Right lobe of liver (tissue), 6 donors: ENCODE results near the gene RHEB. TPM values are rescaled to one million over a fixed set of nuclear protein-coding genes. Genes with fewer than 3 reads are reported as not detected.
A peak's percentile ranks its signal among the peaks of the same experiment; 100 is the strongest.

Source experiments
- ATAC-seq, 4 donors: fragments of 200-7000 bp; cut with Tn5 transposase; one replicate each; pipeline ENCODE4 v1.9.1; 2020; ENCODE audit warnings: mild to moderate bottlenecking in 4 of 4, moderate library complexity in 4 of 4
- DNase-seq, 3 donors: peaks; one replicate each; pipeline ENCODE4 v3.0.0-alpha.2; 2020
- H3K27ac ChIP-seq, 3 donors: fragments of 200-600 bp; one replicate each; pipeline ENCODE4 v1.8.0; 2022
- H3K27me3 ChIP-seq, 2 donors: fragments of 200-600 bp; one replicate each; pipeline ENCODE4 v1.8.0; 2022
- H3K36me3 ChIP-seq, 4 donors: fragments of 200-600 bp; sonication (generic) in 1 of 4; one replicate each; pipeline versions ENCODE4 v1.5.1 to v1.8.0; 2017 to 2022; ENCODE audit warnings: control low read depth in 1 of 4
- H3K4me1 ChIP-seq, 4 donors: fragments of 200-600 bp; sonication (generic) in 1 of 4; one replicate each; pipeline versions ENCODE4 v1.5.1 to v1.8.0; 2017 to 2022; ENCODE audit warnings: control low read depth in 1 of 4
- H3K4me3 ChIP-seq, 3 donors: fragments of 200-600 bp; one replicate each; pipeline ENCODE4 v1.8.0; 2022
- H3K9me3 ChIP-seq, 4 donors: fragments of 200-600 bp; sonication (generic) in 1 of 4; one replicate each; pipeline versions ENCODE4 v1.5.1 to v1.8.0; 2017 to 2022; ENCODE audit warnings: control low read depth in 1 of 4
- POLR2A ChIP-seq: fragments of 450-650 bp; IDR thresholded peaks from one replicate; pipeline ENCODE4 v1.6.1; 2017; ENCODE audit warnings: antibody characterized with exemption, mild to moderate bottlenecking
- WGBS: methylation state at CpG from one replicate; pipeline ENCODE4 v1.1.6; 2018; ENCODE audit warnings: low coverage, low lambda C conversion rate; ENCODE audit not compliant: insufficient coverage; ENCODE audit errors: missing lambda C conversion rate; 5-methylcytosine and 5-hydroxymethylcytosine counted together
- intact Hi-C, 2 donors: fragments of 100-400 bp; cut with DNase I; formaldehyde crosslinking; loops; one replicate each; pipeline versions ENCODE4 v1.11.2 to v1.14.1; 2022
- total RNA-seq, 6 experiments: library from RNA; depleted of rRNA in 2 of 6; stranded (reverse); fragments of >200 nt in 2 of 6; fragmentation: NEBNext Ultra II Directional in 3 of 6; extraction: Animal tissue kit (Norgen Biotek cat#: 25700) in 3 of 6; gene quantifications; one replicate each; pipeline versions ENCODE4 v1.1.0 to v1.2.4, GENCODE V29; 2016 to 2023
- TF ChIP-seq, protein P1 (sequence below), 4 donors: fragments of 200-600 bp in 3 of 4; fragments of 450-650 bp in 1 of 4; IDR thresholded peaks; one replicate each; pipeline versions ENCODE4 v1.5.1 to v1.8.0; 2016 to 2022; ENCODE audit warnings: antibody characterized with exemption in 4 of 4, mild to moderate bottlenecking in 2 of 4
- donor health status: DM: no; HTN: yes; CAD: no.
- donor health status: DM: no; HTN: no; CAD: no.
- donor health status: DM: no; HTN: no; CAD: no.
- donor health status: DM: no; HTN: yes; CAD: no.
- donor health status: DM: no; HTN: yes; CAD: no.

The RHEB gene
- total RNA-seq, 6 experiments from 2014 or later = 33.4 to 55.3 (median 49.7) TPM

DNA sequence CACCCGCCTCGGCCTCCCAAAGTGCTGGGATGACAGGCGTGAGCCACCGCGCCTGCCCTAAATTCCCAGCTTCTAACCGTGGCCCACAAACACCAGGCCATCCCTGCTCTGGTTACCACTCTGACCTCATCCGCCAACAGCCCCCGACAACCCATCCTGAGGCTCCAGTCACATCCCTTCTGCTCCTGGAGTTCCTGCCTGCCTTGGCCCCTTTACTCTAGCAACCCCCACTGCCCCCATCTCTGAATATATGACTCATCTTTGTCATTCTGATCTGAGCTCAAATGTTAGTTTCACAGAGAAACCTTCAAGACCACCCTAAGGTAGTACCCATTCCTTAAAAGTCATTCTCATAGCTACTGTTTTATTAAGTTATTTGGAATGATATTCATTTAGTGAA is 26.6 kb downstream of the RHEB start:
- H3K4me1 ChIP-seq = peaks cover 0 to 44% (median 13%) of the 10 kb centered on the region in 4 donors
- peaks cover 0 to 13% (median 6%) of the 10 kb centered on the region in 4 donors for H3K36me3 ChIP-seq
- no peak for ATAC-seq
- WGBS = no CpG with 5 or more reads among the region's 8 CpGs
- TF ChIP-seq, protein P1, sequence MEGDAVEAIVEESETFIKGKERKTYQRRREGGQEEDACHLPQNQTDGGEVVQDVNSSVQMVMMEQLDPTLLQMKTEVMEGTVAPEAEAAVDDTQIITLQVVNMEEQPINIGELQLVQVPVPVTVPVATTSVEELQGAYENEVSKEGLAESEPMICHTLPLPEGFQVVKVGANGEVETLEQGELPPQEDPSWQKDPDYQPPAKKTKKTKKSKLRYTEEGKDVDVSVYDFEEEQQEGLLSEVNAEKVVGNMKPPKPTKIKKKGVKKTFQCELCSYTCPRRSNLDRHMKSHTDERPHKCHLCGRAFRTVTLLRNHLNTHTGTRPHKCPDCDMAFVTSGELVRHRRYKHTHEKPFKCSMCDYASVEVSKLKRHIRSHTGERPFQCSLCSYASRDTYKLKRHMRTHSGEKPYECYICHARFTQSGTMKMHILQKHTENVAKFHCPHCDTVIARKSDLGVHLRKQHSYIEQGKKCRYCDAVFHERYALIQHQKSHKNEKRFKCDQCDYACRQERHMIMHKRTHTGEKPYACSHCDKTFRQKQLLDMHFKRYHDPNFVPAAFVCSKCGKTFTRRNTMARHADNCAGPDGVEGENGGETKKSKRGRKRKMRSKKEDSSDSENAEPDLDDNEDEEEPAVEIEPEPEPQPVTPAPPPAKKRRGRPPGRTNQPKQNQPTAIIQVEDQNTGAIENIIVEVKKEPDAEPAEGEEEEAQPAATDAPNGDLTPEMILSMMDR (IDR thresholded peaks at IDR 0.05) = no peak
- no peak for TF ChIP-seq POLR2A
- H3K4me3 ChIP-seq = no peak overlapping the region
- H3K27me3 ChIP-seq = no peaks in the 10 kb centered on the region
- H3K9me3 ChIP-seq = no peaks in the 10 kb centered on the region
- no peak for DNase-seq
- intact Hi-C loops = no loop called here
- no peak overlapping the region for H3K27ac ChIP-seq

DNA sequence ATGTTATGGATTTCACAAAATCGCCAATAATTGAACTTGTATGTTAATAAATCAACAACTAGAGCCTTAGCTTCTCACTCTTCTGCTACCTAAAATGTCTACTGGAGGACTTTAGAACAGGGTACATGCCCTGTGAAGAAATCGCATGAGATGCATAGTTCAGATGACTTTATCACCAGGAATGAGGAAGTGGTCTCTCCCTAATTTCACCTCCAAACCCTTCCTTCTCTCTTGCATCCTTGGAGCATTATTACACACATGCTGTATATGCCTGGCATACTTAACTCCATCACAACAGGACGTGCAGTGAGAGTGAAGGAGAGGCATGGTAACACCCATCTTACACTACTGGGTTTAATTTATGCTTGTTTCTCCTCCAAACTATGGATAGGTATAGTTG is 27.8 kb downstream of the RHEB start:
- WGBS = 65% methylated on average over 3 of the region's 3 CpGs
- intact Hi-C loops = no loop called here
- H3K9me3 ChIP-seq = no peaks in the 10 kb centered on the region
- H3K27ac ChIP-seq = no peak overlapping the region
- TF ChIP-seq, protein P1 (IDR thresholded peaks at IDR 0.05) = no peak
- TF ChIP-seq POLR2A = no peak
- peaks cover 0 to 44% (median 13%) of the 10 kb centered on the region in 4 donors for H3K4me1 ChIP-seq
- H3K4me3 ChIP-seq = no peak overlapping the region
- H3K36me3 ChIP-seq = peaks cover 0 to 25% (median 9%) of the 10 kb centered on the region in 4 donors
- ATAC-seq (peak in 1 of 4 donors; percentile 69), DNase-seq (no peak)
- no peaks in the 10 kb centered on the region for H3K27me3 ChIP-seq

DNA sequence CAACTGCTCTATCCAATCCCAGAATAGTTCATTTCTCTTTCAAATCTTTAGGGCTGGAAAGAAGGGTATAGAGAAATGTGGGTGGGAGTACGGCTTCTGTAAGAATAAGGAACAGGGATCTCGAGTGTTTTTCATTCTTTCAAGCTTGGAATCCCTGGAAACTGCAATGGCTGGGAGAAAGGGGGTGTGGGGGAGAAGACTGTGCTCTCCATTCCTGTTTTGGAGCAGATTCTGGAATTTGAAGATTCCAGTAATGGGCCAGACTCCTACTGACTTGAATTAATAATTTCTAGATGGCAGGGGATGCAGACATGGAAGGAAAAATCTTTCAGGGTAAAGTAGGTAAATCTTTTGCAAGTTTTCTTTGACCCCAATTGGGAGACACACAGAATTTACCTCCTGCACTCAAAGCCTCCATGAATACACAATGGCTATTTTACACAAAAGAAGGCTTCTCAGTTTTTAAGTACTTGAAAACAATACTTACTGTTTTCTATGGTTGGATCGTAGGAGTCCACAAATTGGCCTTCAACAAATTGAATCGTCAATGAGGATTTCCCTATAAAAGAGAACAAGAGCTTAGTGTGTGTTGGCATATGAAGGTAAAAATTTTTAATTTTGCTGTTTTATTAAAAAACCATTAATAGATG is 29.1 kb downstream of the RHEB start:
- DNase-seq = no peak
- WGBS = 79% methylated on average over 4 of the region's 4 CpGs
- no peaks in the 10 kb centered on the region for H3K27me3 ChIP-seq
- peaks cover 0 to 38% (median 8%) of the 10 kb centered on the region in 4 donors for H3K4me1 ChIP-seq
- H3K9me3 ChIP-seq = no peaks in the 10 kb centered on the region
- intact Hi-C loops = no loop called here
- TF ChIP-seq, protein P1 (IDR thresholded peaks at IDR 0.05) = no peak
- TF ChIP-seq POLR2A = no peak
- no peak overlapping the region for H3K4me3 ChIP-seq
- H3K36me3 ChIP-seq = peaks cover 0 to 34% (median 10%) of the 10 kb centered on the region in 4 donors
- H3K27ac ChIP-seq = no peak overlapping the region
- ATAC-seq = no peak

DNA sequence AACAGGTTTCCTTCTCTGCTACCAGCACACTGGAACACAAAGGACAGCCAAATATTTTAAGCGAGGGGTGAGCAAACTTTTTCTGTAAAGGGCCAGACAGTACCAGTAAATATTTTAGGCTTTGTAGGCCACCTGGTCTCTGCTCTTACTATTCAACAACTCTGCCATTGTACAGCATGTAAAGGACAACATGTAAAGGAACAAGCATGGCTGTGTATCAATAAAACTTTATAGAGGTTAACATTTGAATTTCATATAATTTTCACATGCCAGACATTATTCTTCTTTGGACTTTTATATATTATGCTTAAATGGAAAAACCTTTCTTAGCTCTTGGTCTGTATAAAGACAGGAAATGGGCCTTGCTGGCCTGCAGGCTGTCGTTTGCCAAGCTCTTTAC is 30.2 kb downstream of the RHEB start:
- H3K27me3 ChIP-seq = no peaks in the 10 kb centered on the region
- intact Hi-C loops = no loop called here
- 78% methylated on average over 2 of the region's 2 CpGs for WGBS
- H3K27ac ChIP-seq = no peak overlapping the region
- TF ChIP-seq, protein P1 (IDR thresholded peaks at IDR 0.05) = no peak
- no peak for TF ChIP-seq POLR2A
- peaks cover 0 to 34% (median 10%) of the 10 kb centered on the region in 4 donors for H3K36me3 ChIP-seq
- no peaks in the 10 kb centered on the region for H3K9me3 ChIP-seq
- ATAC-seq = no peak
- H3K4me1 ChIP-seq = peaks cover 0 to 27% (median 8%) of the 10 kb centered on the region in 4 donors
- no peak overlapping the region for H3K4me3 ChIP-seq
- DNase-seq = no peak
